Limb (tissue), 2 donors: Measurements from ENCODE around the gene HLTF.
"Not testable (repeated sequence)": the region's sequence is repeated elsewhere in the genome, so short reads cannot be mapped to it uniquely, and the experiment has no call there.

Source experiments
- DNase-seq, 2 donors: peaks; one replicate each; pipeline ENCODE4 v3.0.0-alpha.2; 2016; ENCODE audit errors: extremely low spot score in 2 of 2

The HLTF gene, protein sequence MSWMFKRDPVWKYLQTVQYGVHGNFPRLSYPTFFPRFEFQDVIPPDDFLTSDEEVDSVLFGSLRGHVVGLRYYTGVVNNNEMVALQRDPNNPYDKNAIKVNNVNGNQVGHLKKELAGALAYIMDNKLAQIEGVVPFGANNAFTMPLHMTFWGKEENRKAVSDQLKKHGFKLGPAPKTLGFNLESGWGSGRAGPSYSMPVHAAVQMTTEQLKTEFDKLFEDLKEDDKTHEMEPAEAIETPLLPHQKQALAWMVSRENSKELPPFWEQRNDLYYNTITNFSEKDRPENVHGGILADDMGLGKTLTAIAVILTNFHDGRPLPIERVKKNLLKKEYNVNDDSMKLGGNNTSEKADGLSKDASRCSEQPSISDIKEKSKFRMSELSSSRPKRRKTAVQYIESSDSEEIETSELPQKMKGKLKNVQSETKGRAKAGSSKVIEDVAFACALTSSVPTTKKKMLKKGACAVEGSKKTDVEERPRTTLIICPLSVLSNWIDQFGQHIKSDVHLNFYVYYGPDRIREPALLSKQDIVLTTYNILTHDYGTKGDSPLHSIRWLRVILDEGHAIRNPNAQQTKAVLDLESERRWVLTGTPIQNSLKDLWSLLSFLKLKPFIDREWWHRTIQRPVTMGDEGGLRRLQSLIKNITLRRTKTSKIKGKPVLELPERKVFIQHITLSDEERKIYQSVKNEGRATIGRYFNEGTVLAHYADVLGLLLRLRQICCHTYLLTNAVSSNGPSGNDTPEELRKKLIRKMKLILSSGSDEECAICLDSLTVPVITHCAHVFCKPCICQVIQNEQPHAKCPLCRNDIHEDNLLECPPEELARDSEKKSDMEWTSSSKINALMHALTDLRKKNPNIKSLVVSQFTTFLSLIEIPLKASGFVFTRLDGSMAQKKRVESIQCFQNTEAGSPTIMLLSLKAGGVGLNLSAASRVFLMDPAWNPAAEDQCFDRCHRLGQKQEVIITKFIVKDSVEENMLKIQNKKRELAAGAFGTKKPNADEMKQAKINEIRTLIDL

DNA sequence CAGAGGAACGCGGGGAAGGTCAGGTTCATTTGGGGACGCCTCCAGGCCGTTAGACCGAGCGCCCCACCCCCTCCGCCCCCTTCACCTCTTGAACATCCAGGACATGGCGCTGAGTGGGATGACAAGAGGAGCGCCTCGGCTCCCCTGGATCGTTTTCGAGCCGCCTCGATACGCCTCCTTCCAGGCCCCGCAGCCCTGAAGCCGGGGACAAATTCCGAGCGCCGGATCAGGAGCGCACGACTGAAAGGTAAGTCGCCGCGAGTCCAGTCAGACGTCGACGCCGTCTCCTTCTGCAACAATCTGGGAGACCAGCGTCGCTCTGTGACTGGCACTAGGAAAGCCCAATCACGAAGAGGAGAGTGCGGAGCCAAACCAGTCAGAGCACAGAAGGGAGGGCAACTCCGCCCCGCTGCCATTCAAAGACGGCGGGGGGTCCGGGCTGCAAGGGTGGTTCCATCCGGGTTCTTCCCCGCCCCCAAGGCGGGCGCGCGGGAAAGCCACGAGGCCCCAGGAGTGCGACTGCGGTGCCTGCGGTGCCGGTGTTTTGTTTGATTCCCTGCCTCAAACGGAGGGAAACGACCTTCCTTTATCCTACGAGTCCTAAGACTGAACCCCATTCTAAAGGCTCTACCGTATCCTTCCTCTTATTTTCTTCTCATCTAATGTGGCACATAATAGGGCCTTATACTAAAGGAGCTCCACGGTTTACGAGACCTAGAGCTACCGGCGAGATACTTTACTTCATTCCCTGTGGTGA lies at the start of gene HLTF:
HLTF (minus strand) TSS at position 302 of the 757 bp plus-strand sequence; CDS start at position 105, 197 bp downstream.
- DNase-seq: peak; percentile 95 to 97

DNA sequence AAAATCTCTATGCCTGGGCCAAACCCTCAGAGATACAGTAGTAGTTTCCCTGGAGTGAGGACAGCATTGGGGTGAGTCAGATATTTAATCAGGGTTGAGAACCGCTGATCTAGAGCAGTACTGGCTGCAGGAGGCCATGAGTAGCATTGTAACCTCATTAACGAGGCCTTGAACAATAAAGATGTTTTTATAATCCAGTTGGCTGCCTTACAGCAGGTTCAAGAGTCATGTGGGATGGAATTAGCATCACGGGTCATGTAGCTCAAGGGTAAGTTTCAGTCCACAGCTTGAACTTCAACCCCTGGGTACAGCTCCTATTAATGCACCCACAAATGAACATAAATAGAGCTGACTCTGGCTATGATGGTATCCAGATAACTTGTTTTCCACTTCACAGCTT lies 48.2 kb upstream of the HLTF start:
- DNase-seq: no peak

DNA sequence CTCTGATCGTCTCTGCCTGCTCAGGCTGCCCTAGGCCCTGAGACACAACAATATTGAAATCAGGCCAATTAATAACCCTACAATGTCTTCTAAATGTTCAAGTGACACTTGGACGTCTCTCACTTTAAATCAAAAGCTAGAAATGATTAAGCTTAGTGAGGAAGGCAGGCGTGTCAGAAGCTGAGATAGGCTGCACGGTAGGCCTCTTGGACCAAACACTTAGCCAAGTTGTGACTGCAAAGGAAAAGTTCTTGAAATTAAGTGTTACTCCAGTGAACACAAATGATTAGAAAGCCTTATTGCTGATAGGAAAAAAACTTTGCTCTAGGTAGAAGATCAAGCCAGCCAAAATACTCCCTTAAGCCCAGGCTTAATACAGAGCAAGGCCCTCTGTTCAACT lies 45.3 kb upstream of the HLTF start:
- no peak for DNase-seq

- peak; percentile 92 to 94 for DNase-seq
Observed at GRCh38 chr3:149129326-149130205, 43.2 kb upstream of the HLTF start, which contains the start of gene HPS3. Gene HPS3 (plus strand): TSS chr3:149129638. CDS start chr3:149129724, 86 bp downstream.

DNA sequence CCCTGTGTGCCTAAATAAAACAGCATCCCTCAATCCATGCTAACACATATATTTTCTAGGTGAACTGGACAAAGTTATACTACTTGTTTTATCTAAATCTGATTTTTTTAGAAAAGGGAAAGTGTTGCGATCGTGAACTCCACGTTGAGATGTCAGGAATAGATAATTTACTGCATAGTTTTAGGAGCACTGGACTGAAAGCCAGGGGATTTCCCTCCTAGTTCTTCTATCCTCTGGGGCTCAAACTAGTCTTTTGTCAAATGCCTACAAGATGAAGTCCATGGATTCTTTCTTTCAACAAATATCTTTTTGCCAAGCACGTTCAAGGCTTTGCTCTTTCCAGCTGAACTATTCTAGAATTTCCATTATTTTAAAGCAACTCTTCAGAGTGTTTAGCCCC lies 42.5 kb upstream of the HLTF start:
- DNase-seq: no peak

GRCh38 chr3:149122721-149123578 lies 36.6 kb upstream of the HLTF start:
- no peak for DNase-seq

GRCh38 chr3:149120051-149120972 lies 34.0 kb upstream of the HLTF start:
- peak in 1 of 2 donors; percentile 85 for DNase-seq

DNA sequence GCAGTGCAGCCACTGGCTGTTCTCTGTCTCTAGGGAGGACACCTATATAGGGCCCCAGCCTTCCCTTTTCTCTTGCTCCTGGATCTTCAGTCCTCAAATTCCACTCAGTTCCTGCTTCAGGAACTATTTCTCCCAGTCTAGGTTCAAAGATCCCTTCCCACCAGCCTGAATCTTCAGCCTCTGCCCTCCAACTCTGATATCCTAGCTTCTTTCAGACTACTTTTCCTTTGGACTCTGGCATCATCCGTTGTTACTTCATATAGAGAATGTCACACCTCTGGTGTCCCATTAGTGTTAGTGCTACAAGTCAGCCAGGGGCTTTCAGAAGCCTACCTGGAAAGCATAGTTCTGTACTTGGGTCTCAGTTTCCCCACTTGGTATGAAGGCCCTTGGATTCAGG lies 33.1 kb upstream of the HLTF start:
- no peak for DNase-seq

- no peak for DNase-seq
Observed at GRCh38 chr3:149118724-149119123, 32.4 kb upstream of the HLTF start.

DNA sequence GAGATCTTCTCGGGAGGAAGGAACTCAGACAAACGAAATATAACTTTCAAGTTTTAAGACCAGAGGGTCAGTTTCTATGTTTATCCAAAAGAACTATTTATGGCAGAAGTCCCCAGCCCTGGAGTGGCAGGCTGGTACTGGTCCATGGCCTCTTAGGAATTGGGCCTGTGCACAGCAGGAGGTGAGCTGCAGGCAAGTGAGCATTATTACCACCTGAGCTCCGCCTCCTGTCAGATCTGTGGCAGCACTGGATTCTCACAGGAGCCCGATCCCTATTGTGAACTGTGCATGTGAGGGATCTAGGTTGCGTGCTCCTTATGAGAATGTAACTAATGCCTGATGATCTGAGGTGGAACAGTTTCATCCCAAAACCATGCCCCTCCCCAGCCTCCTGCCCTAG lies 28.8 kb upstream of the HLTF start:
- DNase-seq: no peak

DNA sequence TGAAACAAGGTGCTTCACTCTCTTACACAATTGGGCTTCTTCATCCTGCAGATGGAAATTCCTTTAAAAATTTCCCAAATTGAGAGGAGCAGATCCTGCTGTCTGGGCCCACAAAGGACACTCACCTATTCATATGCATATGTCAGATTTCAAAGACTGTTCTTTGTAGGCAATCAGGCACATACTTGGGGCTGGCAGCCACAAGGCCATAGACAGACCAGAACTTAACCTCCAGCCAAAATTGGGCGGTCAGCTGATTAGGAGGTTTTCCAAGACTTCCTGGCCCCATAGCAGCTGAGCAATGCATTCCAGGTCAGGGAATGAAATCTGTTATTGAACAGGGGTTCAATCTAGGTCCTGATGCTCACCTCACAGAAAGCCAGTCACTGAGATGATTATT lies 28.1 kb upstream of the HLTF start:
- no peak for DNase-seq

DNA sequence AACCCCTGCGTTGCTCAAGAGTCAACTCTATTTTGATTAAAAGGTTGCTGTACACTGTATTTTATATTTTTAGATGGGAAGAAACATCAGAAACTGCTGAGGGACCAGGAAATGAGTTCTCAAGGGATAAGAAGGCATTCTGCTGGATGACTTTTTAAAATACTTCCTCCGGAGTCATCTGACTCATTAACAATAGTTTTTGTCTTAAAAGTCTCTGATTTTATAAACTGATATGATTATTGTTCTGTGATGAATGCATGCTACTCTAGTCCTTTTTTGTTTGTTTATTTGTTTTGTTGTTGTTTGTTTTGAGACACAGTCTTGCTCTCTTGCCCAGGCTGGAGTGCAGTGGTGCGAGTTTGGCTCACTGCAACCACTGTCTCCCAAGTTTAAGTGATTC lies 18.2 kb upstream of the HLTF start:
- DNase-seq: no peak

DNA sequence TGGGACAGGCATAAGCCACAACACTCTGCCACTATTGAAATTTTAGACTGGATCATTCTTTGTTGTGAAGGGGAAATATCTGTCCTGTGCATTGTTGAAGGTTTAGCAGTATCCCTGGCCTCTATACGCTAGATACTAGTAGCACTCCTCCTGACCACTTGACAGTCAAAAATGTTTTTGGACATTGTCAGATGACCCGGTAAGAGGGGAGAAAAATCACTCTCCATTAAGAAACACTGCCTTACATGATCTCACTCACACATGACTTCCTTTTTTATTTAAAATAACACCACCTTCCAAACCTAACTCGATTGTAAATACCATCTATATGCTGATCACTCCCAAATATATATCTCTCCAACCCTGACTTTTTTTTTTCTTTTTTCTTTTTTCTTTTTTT lies 15.3 kb upstream of the HLTF start:
- no peak for DNase-seq

DNA sequence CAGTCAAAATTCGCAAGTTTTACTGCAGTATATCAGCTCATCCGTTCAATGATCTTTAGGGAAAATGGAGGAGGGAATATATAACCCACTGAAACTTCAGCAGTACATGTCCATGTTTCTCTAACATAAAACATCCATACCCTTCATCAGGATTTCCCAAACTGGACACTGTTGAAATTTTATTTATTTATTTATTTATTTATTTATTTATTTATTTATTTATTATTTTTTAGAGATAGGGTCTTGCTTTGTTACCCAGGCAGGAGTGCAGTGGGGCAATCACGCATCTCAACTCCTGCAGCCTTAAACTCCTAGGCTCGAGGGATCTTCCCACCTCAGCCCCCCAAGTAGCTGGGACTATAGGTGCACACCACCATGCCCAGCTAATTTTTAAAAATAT lies 14.8 kb upstream of the HLTF start:
- no peak for DNase-seq

- DNase-seq: not testable (repeated sequence)
Observed at GRCh38 chr3:149097987-149098386, 11.7 kb upstream of the HLTF start.

- no peak for DNase-seq
Observed at GRCh38 chr3:149095487-149095886, 9.2 kb upstream of the HLTF start.

DNA sequence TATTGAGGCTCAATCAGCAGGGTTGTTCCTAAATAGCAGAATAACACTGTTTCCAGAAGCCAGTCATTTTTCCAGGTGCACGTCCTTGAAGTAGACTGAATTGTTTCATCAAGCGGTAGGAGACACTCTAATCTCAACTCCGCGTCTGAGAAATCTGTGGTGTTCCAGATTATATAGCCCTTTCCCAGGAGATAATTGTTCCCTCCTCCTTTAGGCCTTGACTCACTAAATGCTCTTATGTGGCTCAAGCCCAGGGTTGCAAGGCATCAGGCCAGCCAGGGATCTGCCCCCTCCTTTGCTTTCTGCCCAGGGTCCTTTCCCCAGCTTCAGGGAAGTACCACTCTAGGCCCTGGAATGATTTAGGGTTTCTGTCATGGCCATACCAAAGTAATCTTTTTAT lies 5.7 kb upstream of the HLTF start:
- no peak for DNase-seq

GRCh38 chr3:149090907-149091306 lies 4.6 kb upstream of the HLTF start:
- no peak for DNase-seq
